Osteoblast (primary cell): ENCODE data around the gene NFKBIZ. TPM values are rescaled to one million over a fixed set of nuclear protein-coding genes. Genes with fewer than 3 reads are reported as not detected.
"Not testable (repeated sequence)": the region's sequence is repeated elsewhere in the genome, so short reads cannot be mapped to it uniquely, and the experiment has no call there.

Source experiments
- DNase-seq: peaks from one replicate; pipeline ENCODE4 v3.0.0; 2011; ENCODE audit warnings: low spot score, mixed read lengths; ENCODE audit not compliant: insufficient read length; ENCODE audit errors: missing footprints
- H2AFZ ChIP-seq: 2 replicates; pipeline ENCODE4 v1.6.0; 2011; ENCODE audit warnings: mild to moderate bottlenecking, low read length
- H3K27ac ChIP-seq: 2 replicates; pipeline ENCODE4 v1.5.1; 2011; ENCODE audit warnings: mild to moderate bottlenecking, low read depth, low read length, moderate library complexity
- H3K27me3 ChIP-seq: 2 replicates; pipeline ENCODE4 v1.6.0; 2012; ENCODE audit warnings: mild to moderate bottlenecking, control low read depth, inconsistent platforms, low read length, moderate library complexity; ENCODE audit not compliant: insufficient read depth
- H3K36me3 ChIP-seq: 2 replicates; pipeline ENCODE4 v1.5.1; 2011; ENCODE audit warnings: mild to moderate bottlenecking, low read length, control low read depth, moderate library complexity; ENCODE audit not compliant: insufficient read depth
- H3K4me1 ChIP-seq: 2 replicates; pipeline ENCODE4 v1.5.1; 2011; ENCODE audit warnings: mild to moderate bottlenecking, low read length, control low read depth, moderate library complexity; ENCODE audit not compliant: insufficient read depth
- H3K4me2 ChIP-seq: 2 replicates; pipeline ENCODE4 v1.6.0; 2011; ENCODE audit warnings: mild to moderate bottlenecking, low read length; ENCODE audit not compliant: insufficient read depth
- H3K4me3 ChIP-seq: fragments of 200-600 bp; sonication (generic); 3 replicates; pipeline ENCODE4 v1.5.1; 2012; ENCODE audit warnings: mild to moderate bottlenecking, low read length, inconsistent platforms; ENCODE audit not compliant: insufficient read depth
- H3K79me2 ChIP-seq: 2 replicates; pipeline ENCODE4 v1.6.0; 2012; ENCODE audit warnings: mild to moderate bottlenecking, low read length, control low read depth, inconsistent platforms; ENCODE audit not compliant: insufficient read depth
- H3K9me3 ChIP-seq: 2 replicates; pipeline ENCODE4 v1.5.1; 2011; ENCODE audit warnings: low read depth, low read length, control low read depth
- H4K20me1 ChIP-seq: 2 replicates; pipeline ENCODE4 v1.6.0; 2012; ENCODE audit warnings: mild to moderate bottlenecking, low read length, control low read depth; ENCODE audit not compliant: insufficient read depth
- total RNA-seq: library from RNA; depleted of rRNA; stranded (reverse); fragments of >200 nt; gene quantifications from 2 replicates; pipeline ENCODE4 v1.2.3, GENCODE V29; 2012
- TF ChIP-seq, protein P1 (sequence below): IDR thresholded peaks from 2 replicates; pipeline ENCODE4 v1.5.1; 2011; ENCODE audit warnings: mild to moderate bottlenecking, low read depth, low read length, moderate library complexity; ENCODE audit errors: extremely low read depth

The NFKBIZ gene
- total RNA-seq, 1 donor: 55.0 TPM

DNA sequence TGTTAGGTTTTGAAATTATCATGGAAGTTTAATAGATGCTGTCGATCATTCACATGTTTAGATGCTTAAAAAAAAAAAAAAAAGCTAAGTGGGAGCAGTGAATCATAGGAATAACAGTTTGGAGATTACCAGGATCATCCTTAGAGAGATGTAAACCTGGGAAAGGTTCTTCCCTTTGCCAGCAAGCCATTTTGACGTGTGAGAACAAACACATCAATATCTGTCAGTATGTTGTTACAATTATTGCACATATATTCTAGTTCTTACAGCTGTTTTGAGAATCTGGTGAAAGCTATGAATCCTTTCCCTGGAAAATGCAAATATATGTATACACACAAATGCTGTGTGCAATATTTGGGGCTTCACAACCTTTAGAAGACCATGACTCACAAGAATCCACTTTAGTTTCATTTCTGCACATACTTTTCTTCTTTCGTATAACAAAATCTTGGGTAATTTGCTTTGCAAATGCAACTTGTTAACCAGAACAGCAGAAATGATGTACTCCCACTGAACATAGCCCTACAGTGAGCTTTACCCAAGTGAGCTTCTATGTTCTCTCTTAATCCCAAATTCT, 12.0 kb downstream of the NFKBIZ start:
- TF ChIP-seq, protein P1, sequence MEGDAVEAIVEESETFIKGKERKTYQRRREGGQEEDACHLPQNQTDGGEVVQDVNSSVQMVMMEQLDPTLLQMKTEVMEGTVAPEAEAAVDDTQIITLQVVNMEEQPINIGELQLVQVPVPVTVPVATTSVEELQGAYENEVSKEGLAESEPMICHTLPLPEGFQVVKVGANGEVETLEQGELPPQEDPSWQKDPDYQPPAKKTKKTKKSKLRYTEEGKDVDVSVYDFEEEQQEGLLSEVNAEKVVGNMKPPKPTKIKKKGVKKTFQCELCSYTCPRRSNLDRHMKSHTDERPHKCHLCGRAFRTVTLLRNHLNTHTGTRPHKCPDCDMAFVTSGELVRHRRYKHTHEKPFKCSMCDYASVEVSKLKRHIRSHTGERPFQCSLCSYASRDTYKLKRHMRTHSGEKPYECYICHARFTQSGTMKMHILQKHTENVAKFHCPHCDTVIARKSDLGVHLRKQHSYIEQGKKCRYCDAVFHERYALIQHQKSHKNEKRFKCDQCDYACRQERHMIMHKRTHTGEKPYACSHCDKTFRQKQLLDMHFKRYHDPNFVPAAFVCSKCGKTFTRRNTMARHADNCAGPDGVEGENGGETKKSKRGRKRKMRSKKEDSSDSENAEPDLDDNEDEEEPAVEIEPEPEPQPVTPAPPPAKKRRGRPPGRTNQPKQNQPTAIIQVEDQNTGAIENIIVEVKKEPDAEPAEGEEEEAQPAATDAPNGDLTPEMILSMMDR: no peak
- no peaks in the 10 kb centered on the region for H3K9me3 ChIP-seq
- H2AFZ ChIP-seq: no peak overlapping the region
- H3K27ac ChIP-seq: no peak overlapping the region
- peaks cover 2% of the 10 kb centered on the region for H3K79me2 ChIP-seq
- peaks cover 14% of the 10 kb centered on the region for H4K20me1 ChIP-seq
- H3K27me3 ChIP-seq: no peaks in the 10 kb centered on the region
- peaks cover 11% of the 10 kb centered on the region for H3K4me1 ChIP-seq
- H3K4me2 ChIP-seq: no peak overlapping the region
- no peak overlapping the region for H3K4me3 ChIP-seq
- peaks cover 65% of the 10 kb centered on the region for H3K36me3 ChIP-seq
- no peak for DNase-seq

DNA sequence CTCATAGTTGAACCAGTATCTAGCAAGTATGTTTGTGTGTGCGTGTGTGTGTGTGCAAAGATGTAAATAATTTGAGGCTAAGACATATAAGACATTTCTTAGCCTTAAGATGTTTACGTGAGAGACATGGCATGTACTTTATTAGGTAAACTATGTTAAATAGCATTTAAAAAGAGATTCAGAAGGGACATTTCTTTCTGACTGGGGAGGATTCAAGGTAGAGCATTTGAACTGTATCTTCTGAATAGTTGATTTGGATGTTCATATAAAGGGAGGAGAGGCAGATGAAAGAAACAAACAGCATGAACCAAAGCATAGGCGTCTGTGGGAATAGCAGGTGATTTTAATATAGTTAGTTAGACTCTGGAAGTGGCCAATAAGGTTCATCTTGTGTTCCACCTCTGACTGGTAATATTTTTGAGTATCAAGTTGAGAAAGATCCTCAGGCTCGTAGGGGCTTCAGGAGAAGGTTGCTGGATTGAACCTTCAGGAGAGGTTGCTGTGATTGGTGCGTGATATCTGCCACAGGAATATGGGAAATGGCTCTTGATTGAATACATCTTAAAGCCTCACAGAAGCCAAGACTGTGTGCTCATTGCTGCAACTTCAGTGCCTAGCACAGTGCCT, 12.6 kb downstream of the NFKBIZ start:
- Histone ChIP-seq H3K4me3 (no peak overlapping the region), H2AFZ (no peak overlapping the region), H3K4me2 (no peak overlapping the region), H3K27ac (peak overlapping the region; percentile 23), H3K9me3 (no peaks in the 10 kb centered on the region), H3K27me3 (no peaks in the 10 kb centered on the region), H3K79me2 (peaks cover 2% of the 10 kb centered on the region), H3K4me1 (peaks cover 11% of the 10 kb centered on the region), H4K20me1 (peaks cover 14% of the 10 kb centered on the region), H3K36me3 (peaks cover 59% of the 10 kb centered on the region)
- TF ChIP-seq, protein P1: no peak
- no peak for DNase-seq

DNA sequence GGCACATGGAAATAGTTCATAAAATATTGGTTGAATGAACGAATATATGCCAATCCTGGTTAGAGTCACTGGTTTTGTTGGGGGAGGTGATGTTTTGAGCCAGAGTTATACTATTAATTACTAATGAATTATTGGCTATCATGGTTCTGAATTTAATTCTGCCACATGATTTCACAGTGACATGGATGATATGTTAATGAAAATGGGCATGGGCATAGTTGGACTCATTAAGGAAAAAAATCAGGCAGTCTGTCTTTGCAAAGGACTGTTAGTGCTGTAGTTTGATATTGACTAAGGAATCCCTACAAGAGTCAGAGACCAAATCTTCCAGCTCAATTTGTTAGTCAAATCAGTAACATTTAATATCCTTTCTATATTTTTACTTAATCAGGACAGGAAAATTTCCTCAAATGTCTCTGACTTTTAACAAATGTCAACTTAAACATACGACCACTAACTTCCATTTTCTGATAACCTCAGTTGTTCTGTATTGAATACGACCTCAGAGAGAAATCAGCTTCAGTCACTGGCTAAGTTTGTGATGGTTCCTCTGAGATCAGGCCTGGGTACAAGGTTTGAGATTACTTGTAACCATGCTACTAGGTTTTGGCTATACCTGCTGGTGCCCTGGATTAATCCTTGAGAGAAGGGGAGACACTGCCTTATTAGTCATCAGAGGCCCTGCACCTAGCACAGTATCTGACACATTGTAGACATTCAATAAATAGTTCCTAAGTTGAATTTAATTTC, 13.3 kb downstream of the NFKBIZ start:
- Histone ChIP-seq H3K27me3 (no peaks in the 10 kb centered on the region), H3K79me2 (no peaks in the 10 kb centered on the region), H3K27ac (peak overlapping the region; percentile 23), H3K4me2 (no peak overlapping the region), H3K9me3 (no peaks in the 10 kb centered on the region), H3K4me1 (peaks cover 6% of the 10 kb centered on the region), H2AFZ (no peak overlapping the region), H4K20me1 (peaks cover 7% of the 10 kb centered on the region), H3K4me3 (no peak overlapping the region), H3K36me3 (peaks cover 52% of the 10 kb centered on the region)
- TF ChIP-seq, protein P1: no peak
- DNase-seq: no peak

DNA sequence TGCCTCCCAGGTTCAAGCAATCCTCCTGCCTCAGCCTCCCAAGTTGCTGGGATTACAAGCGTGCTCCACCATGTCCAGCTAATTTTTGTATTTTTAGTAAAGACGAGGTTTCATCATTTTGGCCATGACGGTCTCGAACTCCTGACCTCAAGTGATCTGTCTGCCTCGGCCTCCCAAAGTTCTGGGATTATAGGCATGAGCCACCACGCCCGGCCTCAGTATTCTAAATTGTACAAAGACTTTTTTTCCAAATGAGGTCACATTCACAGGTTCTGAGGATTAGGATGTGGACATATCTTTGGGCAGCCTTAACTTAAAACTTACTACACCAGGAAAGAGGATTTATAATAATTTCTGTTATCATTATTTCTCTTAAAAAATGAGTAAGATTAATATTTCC, 15.6 kb downstream of the NFKBIZ start:
- H3K36me3 ChIP-seq: peaks cover 29% of the 10 kb centered on the region
- H3K4me1 ChIP-seq: peaks cover 12% of the 10 kb centered on the region
- H2AFZ ChIP-seq, H3K27me3 ChIP-seq, DNase-seq, H3K27ac ChIP-seq, H3K4me2 ChIP-seq, H3K4me3 ChIP-seq, H4K20me1 ChIP-seq, H3K79me2 ChIP-seq, H3K9me3 ChIP-seq: not testable (repeated sequence)
